Measurements from ENCODE around the gene MCF2L2.

MCF2L2 gene

GRCh38 chr3:183270344-183270743 lies 158.1 kb downstream of the MCF2L2 start:
- DNase-seq (ENCODE audit: low read depth in 4 of 4, low spot score in 1 of 4) = no peak

- DNase-seq (ENCODE audit: low read depth in 4 of 4, low spot score in 1 of 4) = no peak
These were observed 159.1 kb downstream of the MCF2L2 start for GRCh38 chr3:183269345-183269744.

- DNase-seq (ENCODE audit: low read depth in 4 of 4, low spot score in 1 of 4) = no peak
These were observed 160.1 kb downstream of the MCF2L2 start for GRCh38 chr3:183268366-183268765.

- DNase-seq (ENCODE audit: low read depth in 4 of 4, low spot score in 1 of 4) = no peak
These were observed 161.3 kb downstream of the MCF2L2 start for GRCh38 chr3:183267140-183267539.

GRCh38 chr3:183266454-183266853 lies 162.0 kb downstream of the MCF2L2 start:
- no peak for DNase-seq (ENCODE audit: low read depth in 4 of 4, low spot score in 1 of 4)

GRCh38 chr3:183265834-183266417 lies 162.5 kb downstream of the MCF2L2 start:
- peak in 1 of 4 experiments; percentile 37 for DNase-seq (ENCODE audit: low read depth in 4 of 4, low spot score in 1 of 4)

GRCh38 chr3:183265157-183265642 lies 163.2 kb downstream of the MCF2L2 start:
- DNase-seq (ENCODE audit: low read depth in 4 of 4, low spot score in 1 of 4) = no peak

GRCh38 chr3:183264268-183264667 lies 164.2 kb downstream of the MCF2L2 start:
- no peak for DNase-seq (ENCODE audit: low read depth in 4 of 4, low spot score in 1 of 4)

GRCh38 chr3:183262875-183263378 lies 165.5 kb downstream of the MCF2L2 start:
- no peak for DNase-seq (ENCODE audit: low read depth in 4 of 4, low spot score in 1 of 4)

- no peak for DNase-seq (ENCODE audit: low read depth in 4 of 4, low spot score in 1 of 4)
These were observed 167.2 kb downstream of the MCF2L2 start for GRCh38 chr3:183261151-183261724.

- DNase-seq (ENCODE audit: low read depth in 4 of 4, low spot score in 1 of 4) = no peak
These were observed 168.1 kb downstream of the MCF2L2 start for GRCh38 chr3:183260167-183260904.

GRCh38 chr3:183259621-183260020 lies 168.8 kb downstream of the MCF2L2 start:
- DNase-seq (ENCODE audit: low read depth in 4 of 4, low spot score in 1 of 4) = no peak

GRCh38 chr3:183259087-183259486 lies 169.3 kb downstream of the MCF2L2 start:
- no peak for DNase-seq (ENCODE audit: low read depth in 4 of 4, low spot score in 1 of 4)

- DNase-seq (ENCODE audit: low read depth in 4 of 4, low spot score in 1 of 4) = no peak
These were observed 173.1 kb downstream of the MCF2L2 start for GRCh38 chr3:183255348-183255730.

GRCh38 chr3:183254487-183255347 lies 173.7 kb downstream of the MCF2L2 start:
- DNase-seq (ENCODE audit: low read depth in 4 of 4, low spot score in 1 of 4) = no peak

GRCh38 chr3:183253528-183254486 lies 174.6 kb downstream of the MCF2L2 start:
- DNase-seq (ENCODE audit: low read depth in 4 of 4, low spot score in 1 of 4) = peak in 1 of 4 experiments; percentile 27

GRCh38 chr3:183252973-183253527 lies 175.4 kb downstream of the MCF2L2 start, which contains the start of gene B3GNT5:
Gene B3GNT5, plus strand, starts transcription at chr3:183253253. Its CDS starts 16,546 bp downstream, at chr3:183269799.
- DNase-seq (ENCODE audit: low read depth in 4 of 4, low spot score in 1 of 4) = peak in 1 of 4 experiments; percentile 60

GRCh38 chr3:183252118-183252782 lies 176.2 kb downstream of the MCF2L2 start:
- DNase-seq (ENCODE audit: low read depth in 4 of 4, low spot score in 1 of 4) = no peak
